ENCODE results near the gene EBF4.

Gene EBF4

GRCh38 chr20:2693286-2694007 lies 867 bp downstream of the EBF4 start:
- Histone ChIP-seq H3K4me2 (ENCODE audit: low read length) (peak overlapping the region; percentile 27; the same call in 1 of the 2 replicates), H4K20me1 (ENCODE audit: control insufficient read depth, insufficient read depth, low read depth, low read length) (no peaks in the 10 kb centered on the region), H3K4me1 (ENCODE audit: control insufficient read depth, low read length) (no peaks in the 10 kb centered on the region), H3K9me2 (replicated peaks; ENCODE audit: control insufficient read depth, low read length) (no peaks in the 10 kb centered on the region), H3K79me2 (ENCODE audit: control insufficient read depth, low read length) (no peaks in the 10 kb centered on the region), H3F3A (ENCODE audit: control insufficient read depth, insufficient read depth) (no peaks in the 10 kb centered on the region), H3K9me3 (ENCODE audit: control insufficient read depth, insufficient read depth, low read length) (no peaks in the 10 kb centered on the region), H3K36me3 (ENCODE audit: control insufficient read depth, low read length) (no peaks in the 10 kb centered on the region), H3K27ac (ENCODE audit: low read depth, low read length) (no peak overlapping the region), H3K27me3 (ENCODE audit: control insufficient read depth, low read length) (peaks cover 49% of the 10 kb centered on the region), H3K4me3 (ENCODE audit: low read length) (0 out of 2 replicates have a peak overlapping the region, but pooled peaks have one; percentile 22)
- no peak for TF ChIP-seq EZH2phosphoT487 (IDR thresholded peaks at IDR 0.05; ENCODE audit: borderline replicate concordance, low read length)
- TF ChIP-seq CTCF (IDR thresholded peaks at IDR 0.05; ENCODE audit: low read depth, low read length, poor library complexity, severe bottlenecking): no peak

GRCh38 chr20:2694008-2694471 lies 1.5 kb downstream of the EBF4 start:
- no peaks in the 10 kb centered on the region for H3K36me3 ChIP-seq (ENCODE audit: control insufficient read depth, low read length)
- H3K4me2 ChIP-seq (ENCODE audit: low read length): no peak overlapping the region
- peaks cover 54% of the 10 kb centered on the region for H3K27me3 ChIP-seq (ENCODE audit: control insufficient read depth, low read length)
- H3K79me2 ChIP-seq (ENCODE audit: control insufficient read depth, low read length): no peaks in the 10 kb centered on the region
- H3K4me1 ChIP-seq (ENCODE audit: control insufficient read depth, low read length): no peaks in the 10 kb centered on the region
- H4K20me1 ChIP-seq (ENCODE audit: control insufficient read depth, insufficient read depth, low read depth, low read length): no peaks in the 10 kb centered on the region
- no peaks in the 10 kb centered on the region for H3K9me3 ChIP-seq (ENCODE audit: control insufficient read depth, insufficient read depth, low read length)
- H3F3A ChIP-seq (ENCODE audit: control insufficient read depth, insufficient read depth): no peaks in the 10 kb centered on the region
- H3K9me2 ChIP-seq (replicated peaks; ENCODE audit: control insufficient read depth, low read length): no peaks in the 10 kb centered on the region
- no peak overlapping the region for H3K27ac ChIP-seq (ENCODE audit: low read depth, low read length)
- TF ChIP-seq CTCF (IDR thresholded peaks at IDR 0.05; ENCODE audit: low read depth, low read length, poor library complexity, severe bottlenecking) (no peak), EZH2phosphoT487 (IDR thresholded peaks at IDR 0.05; ENCODE audit: borderline replicate concordance, low read length) (no peak)
- no peak overlapping the region for H3K4me3 ChIP-seq (ENCODE audit: low read length)

- Histone ChIP-seq H3K36me3 (ENCODE audit: control insufficient read depth, low read length) (no peaks in the 10 kb centered on the region), H3K27me3 (ENCODE audit: control insufficient read depth, low read length) (peaks cover 58% of the 10 kb centered on the region), H3K4me1 (ENCODE audit: control insufficient read depth, low read length) (no peaks in the 10 kb centered on the region), H3K27ac (ENCODE audit: low read depth, low read length) (no peak overlapping the region), H3F3A (ENCODE audit: control insufficient read depth, insufficient read depth) (no peaks in the 10 kb centered on the region), H3K9me3 (ENCODE audit: control insufficient read depth, insufficient read depth, low read length) (no peaks in the 10 kb centered on the region), H3K4me2 (ENCODE audit: low read length) (no peak overlapping the region), H3K4me3 (ENCODE audit: low read length) (no peak overlapping the region), H4K20me1 (ENCODE audit: control insufficient read depth, insufficient read depth, low read depth, low read length) (no peaks in the 10 kb centered on the region), H3K9me2 (replicated peaks; ENCODE audit: control insufficient read depth, low read length) (no peaks in the 10 kb centered on the region), H3K79me2 (ENCODE audit: control insufficient read depth, low read length) (no peaks in the 10 kb centered on the region)
- TF ChIP-seq EZH2phosphoT487 (IDR thresholded peaks at IDR 0.05; ENCODE audit: borderline replicate concordance, low read length) (no peak), CTCF (IDR thresholded peaks at IDR 0.05; ENCODE audit: low read depth, low read length, poor library complexity, severe bottlenecking) (no peak)
Measured at GRCh38 chr20:2694519-2694918, 1.9 kb downstream of the EBF4 start.

Data from DOHH2 (cell line).